CD4-positive, alpha-beta T cell treated with Interferon alpha-2 for 1 hour (primary cell): Measurements from ENCODE around the gene RNGTT.

ENCODE experiments used
- DNase-seq, 2 donors: peaks; one replicate each; pipeline ENCODE4 v3.0.0-alpha.2; 2020 to 2022

RNGTT gene

GRCh38 chr6:88641178-88641903, 322.1 kb downstream of the RNGTT start:
- no peak for DNase-seq

GRCh38 chr6:88637761-88638545, 325.5 kb downstream of the RNGTT start:
- DNase-seq = no peak

GRCh38 chr6:88636871-88637270, 326.5 kb downstream of the RNGTT start:
- no peak for DNase-seq

GRCh38 chr6:88633782-88634181, 329.6 kb downstream of the RNGTT start:
- no peak for DNase-seq

- DNase-seq = no peak
Measured at GRCh38 chr6:88631830-88632229, 331.6 kb downstream of the RNGTT start.

GRCh38 chr6:88629838-88630494, 333.5 kb downstream of the RNGTT start:
- DNase-seq = no peak

- no peak for DNase-seq
Measured at GRCh38 chr6:88626460-88626859, 337.0 kb downstream of the RNGTT start.

GRCh38 chr6:88623531-88623930, 339.9 kb downstream of the RNGTT start:
- DNase-seq = no peak

- DNase-seq = no peak
Measured at GRCh38 chr6:88619951-88620350, 343.5 kb downstream of the RNGTT start.

- no peak for DNase-seq
Measured at GRCh38 chr6:88616380-88616779, 347.0 kb downstream of the RNGTT start.

- peak in 1 of 2 donors; percentile 31 for DNase-seq
Measured at GRCh38 chr6:88614316-88614877, 349.0 kb downstream of the RNGTT start.

GRCh38 chr6:88612631-88613030, 350.8 kb downstream of the RNGTT start:
- DNase-seq = peak in 1 of 2 donors; percentile 25

- DNase-seq = no peak
Measured at GRCh38 chr6:88611721-88612120, 351.7 kb downstream of the RNGTT start.

- no peak for DNase-seq
Measured at GRCh38 chr6:88609983-88610382, 353.4 kb downstream of the RNGTT start.

- no peak for DNase-seq
Measured at GRCh38 chr6:88605271-88605670, 358.1 kb downstream of the RNGTT start.

- no peak for DNase-seq
Measured at GRCh38 chr6:88599571-88599970, 363.8 kb downstream of the RNGTT start.

GRCh38 chr6:88596801-88597200, 366.6 kb downstream of the RNGTT start:
- no peak for DNase-seq

- no peak for DNase-seq
Measured at GRCh38 chr6:88588938-88589337, 374.5 kb downstream of the RNGTT start.

GRCh38 chr6:88587150-88587520, 376.3 kb downstream of the RNGTT start:
- DNase-seq = no peak

GRCh38 chr6:88586371-88587149, 376.9 kb downstream of the RNGTT start:
- no peak for DNase-seq

GRCh38 chr6:88585276-88585692, 378.1 kb downstream of the RNGTT start:
- no peak for DNase-seq

GRCh38 chr6:88584581-88585275, 378.7 kb downstream of the RNGTT start:
- no peak for DNase-seq
